ENCODE measurements around the gene TRMT112.

The TRMT112 gene

GRCh38 chr11:64349404-64349803 lies 32.0 kb upstream of the TRMT112 start:
- no peak for DNase-seq

- no peak for DNase-seq
These were observed 31.6 kb upstream of the TRMT112 start for GRCh38 chr11:64349025-64349387.

- no peak for DNase-seq
These were observed 31.1 kb upstream of the TRMT112 start for GRCh38 chr11:64348383-64349024.

GRCh38 chr11:64347193-64347867 lies 30.0 kb upstream of the TRMT112 start:
- no peak for DNase-seq

- no peak for DNase-seq
These were observed 27.4 kb upstream of the TRMT112 start for GRCh38 chr11:64344787-64345186.

GRCh38 chr11:64343767-64344559 lies 26.6 kb upstream of the TRMT112 start:
- DNase-seq = no peak

- no peak for DNase-seq
These were observed 25.7 kb upstream of the TRMT112 start for GRCh38 chr11:64342869-64343745.

- DNase-seq = peak; percentile 31
These were observed 24.8 kb upstream of the TRMT112 start for GRCh38 chr11:64341851-64342791.

- DNase-seq = no peak
These were observed 24.1 kb upstream of the TRMT112 start for GRCh38 chr11:64341429-64341828.

GRCh38 chr11:64340671-64341335 lies 23.4 kb upstream of the TRMT112 start:
- DNase-seq = no peak

GRCh38 chr11:64339754-64340408 lies 22.5 kb upstream of the TRMT112 start, which contains the start of gene CCDC88B:
Gene CCDC88B (plus strand): TSS chr11:64340204. CDS start chr11:64340267, 63 bp downstream.
- no peak for DNase-seq

- no peak for DNase-seq
These were observed 21.9 kb upstream of the TRMT112 start for GRCh38 chr11:64339286-64339685.

GRCh38 chr11:64338716-64339115 lies 21.4 kb upstream of the TRMT112 start:
- no peak for DNase-seq

- DNase-seq = no peak
These were observed 20.3 kb upstream of the TRMT112 start for GRCh38 chr11:64337538-64338249.

- peak; percentile 60 for DNase-seq
These were observed 17.7 kb upstream of the TRMT112 start for GRCh38 chr11:64334764-64335735.

- DNase-seq = no peak
These were observed 16.2 kb upstream of the TRMT112 start for GRCh38 chr11:64333556-64333955.

GRCh38 chr11:64331569-64332371 lies 14.4 kb upstream of the TRMT112 start:
- no peak for DNase-seq

- DNase-seq = no peak
These were observed 13.5 kb upstream of the TRMT112 start for GRCh38 chr11:64330888-64331287.

Measured in NCI-H2107 (cell line).